Measurements from ENCODE around the gene EPHA8. TPM values are rescaled to one million over a fixed set of nuclear protein-coding genes. Genes with fewer than 3 reads are reported as not detected.

EPHA8 gene
- total RNA-seq, 1 donor from 2014 or later = 2.0 TPM

- DNase-seq (ENCODE audit: low spot score in 2 of 2) = no peak
- FAIRE-seq = no peak
Observed at GRCh38 chr1:22535399-22535798, 27.9 kb upstream of the EPHA8 start.

- DNase-seq (ENCODE audit: low spot score in 2 of 2) (no peak), FAIRE-seq (no peak)
Observed at GRCh38 chr1:22536506-22536905, 26.8 kb upstream of the EPHA8 start.

GRCh38 chr1:22537441-22538139 is 25.7 kb upstream of the EPHA8 start:
- FAIRE-seq = no peak
- peak in 1 of 2 donors; percentile 36 for DNase-seq (ENCODE audit: low spot score in 2 of 2)

GRCh38 chr1:22539510-22540118 is 23.7 kb upstream of the EPHA8 start:
- FAIRE-seq (no peak), DNase-seq (ENCODE audit: low spot score in 2 of 2) (no peak)

- FAIRE-seq (no peak), DNase-seq (ENCODE audit: low spot score in 2 of 2) (no peak)
Observed at GRCh38 chr1:22540337-22540736, 23.0 kb upstream of the EPHA8 start.

- FAIRE-seq (no peak), DNase-seq (ENCODE audit: low spot score in 2 of 2) (no peak)
Observed at GRCh38 chr1:22542886-22543285, 20.4 kb upstream of the EPHA8 start.

GRCh38 chr1:22543679-22544078 is 19.6 kb upstream of the EPHA8 start:
- FAIRE-seq = no peak
- no peak for DNase-seq (ENCODE audit: low spot score in 2 of 2)

GRCh38 chr1:22544606-22545005 is 18.7 kb upstream of the EPHA8 start:
- no peak for DNase-seq (ENCODE audit: low spot score in 2 of 2)
- no peak for FAIRE-seq

GRCh38 chr1:22545141-22545540 is 18.1 kb upstream of the EPHA8 start:
- no peak for DNase-seq (ENCODE audit: low spot score in 2 of 2)
- no peak for FAIRE-seq

- no peak for DNase-seq (ENCODE audit: low spot score in 2 of 2)
- FAIRE-seq = no peak
Observed at GRCh38 chr1:22547186-22547817, 16.0 kb upstream of the EPHA8 start.

- no peak for DNase-seq (ENCODE audit: low spot score in 2 of 2)
- no peak for FAIRE-seq
Observed at GRCh38 chr1:22547818-22548462, 15.3 kb upstream of the EPHA8 start.

GRCh38 chr1:22550021-22550420 is 13.3 kb upstream of the EPHA8 start:
- FAIRE-seq = no peak
- no peak for DNase-seq (ENCODE audit: low spot score in 2 of 2)

GRCh38 chr1:22551591-22551990 is 11.7 kb upstream of the EPHA8 start:
- DNase-seq (ENCODE audit: low spot score in 2 of 2) (no peak), FAIRE-seq (no peak)

GRCh38 chr1:22552021-22552420 is 11.3 kb upstream of the EPHA8 start:
- FAIRE-seq = no peak

GRCh38 chr1:22553104-22553880 is 10.0 kb upstream of the EPHA8 start:
- no peak for FAIRE-seq

More at GRCh38 chr1:22552021-22552420, 11.3 kb upstream of the EPHA8 start:
- no peak for DNase-seq (ENCODE audit: low spot score in 2 of 2)

GRCh38 chr1:22553991-22554522 is 9.2 kb upstream of the EPHA8 start:
- FAIRE-seq (no peak), DNase-seq (ENCODE audit: low spot score in 2 of 2) (no peak)

More at GRCh38 chr1:22553104-22553880, 10.0 kb upstream of the EPHA8 start:
- no peak for DNase-seq (ENCODE audit: low spot score in 2 of 2)

- no peak for FAIRE-seq
Observed at GRCh38 chr1:22555371-22555656, 8.0 kb upstream of the EPHA8 start.

GRCh38 chr1:22556391-22557104 is 6.7 kb upstream of the EPHA8 start:
- no peak for DNase-seq (ENCODE audit: low spot score in 2 of 2)
- no peak for FAIRE-seq

More at GRCh38 chr1:22555371-22555656, 8.0 kb upstream of the EPHA8 start:
- DNase-seq (ENCODE audit: low spot score in 2 of 2) = no peak

GRCh38 chr1:22557341-22557950 is 5.8 kb upstream of the EPHA8 start:
- DNase-seq (ENCODE audit: low spot score in 2 of 2) (no peak), FAIRE-seq (no peak)
